GM12878 (cell line): ENCODE measurements around the gene LCN9. TPM values are rescaled to one million over a fixed set of nuclear protein-coding genes. Genes with fewer than 3 reads are reported as not detected.

ENCODE experiments used
- ATAC-seq: fragments of 200-7000 bp; cut with Tn5 transposase; 3 replicates; pipeline ENCODE4 v1.9.1; 2020; ENCODE audit warnings: mild to moderate bottlenecking, moderate library complexity
- BruUV-seq: library from RNA; stranded (reverse); fragments of 400-500 nt; replicated peaks from 2 replicates; lab custom pipeline; 2021; lab: Mats Ljungman, UMichigan
- CTCF ChIA-PET: fragments of 300-600 bp; sonication (Branson Sonifier 250); formaldehyde crosslinking; extraction: SDS; loops from one replicate; lab custom pipeline; 2021; ENCODE audit warnings: inconsistent platforms; lab: Yijun Ruan, JAX
- POLR2A ChIA-PET: fragments of 350-600 bp; formaldehyde crosslinking; extraction: SDS; loops from one replicate; lab custom pipeline; 2021; ENCODE audit warnings: inconsistent platforms; lab: Charles Lee
- RAD21 ChIA-PET: fragments of 300-600 bp; sonication (Branson Sonifier 250); formaldehyde crosslinking; loops from one replicate; lab custom pipeline; 2023; ENCODE audit warnings: antibody characterized with exemption; ENCODE audit not compliant: unreplicated experiment; lab: Charles Lee
- SMC1A ChIA-PET: fragments of 300-600 bp; sonication (Branson Sonifier 250); formaldehyde crosslinking; loops from one replicate; lab custom pipeline; 2023; ENCODE audit not compliant: unreplicated experiment, uncharacterized antibody; lab: Charles Lee
- DNase-seq: peaks from one replicate; pipeline ENCODE4 v3.0.0-alpha.2; 2011; ENCODE audit warnings: low read depth, low spot score
- FAIRE-seq: peaks from 3 replicates; lab custom pipeline; 2011; peaks lifted over from hg19 to GRCh38; lab: Jason Lieb, UNC
- H2AFZ ChIP-seq: 2 replicates; pipeline ENCODE4 v1.6.0; 2011; ENCODE audit warnings: low read depth, low read length, control low read depth; ENCODE audit not compliant: control insufficient read depth
- H3K27ac ChIP-seq: 2 replicates; pipeline ENCODE4 v1.5.1; 2011; ENCODE audit warnings: control low read depth; ENCODE audit not compliant: control insufficient read depth, insufficient read depth
- H3K27me3 ChIP-seq, 2 experiments: replicated peaks in 1 of 2; 2 replicates each; pipeline versions ENCODE4 v1.6.0 to v1.6.1; 2011; ENCODE audit warnings: low read length in 1 of 2; ENCODE audit not compliant: control insufficient read depth in 2 of 2, insufficient read depth in 2 of 2
- H3K36me3 ChIP-seq, 2 experiments: 2 replicates each; pipeline ENCODE4 v1.5.1; 2011; ENCODE audit warnings: low read length in 1 of 2; ENCODE audit not compliant: control insufficient read depth in 2 of 2, insufficient read depth in 2 of 2
- H3K4me1 ChIP-seq: 2 replicates; pipeline ENCODE4 v1.6.1; 2011; ENCODE audit warnings: mild to moderate bottlenecking, low read length, moderate library complexity, mixed read lengths; ENCODE audit not compliant: control insufficient read depth, insufficient read depth
- H3K4me2 ChIP-seq: 2 replicates; pipeline ENCODE4 v1.6.0; 2011; ENCODE audit warnings: control low read depth; ENCODE audit not compliant: control insufficient read depth, insufficient read depth
- H3K4me3 ChIP-seq: fragments of 200-600 bp; sonication (generic); 2 replicates; pipeline ENCODE4 v1.5.1; 2016
- H3K79me2 ChIP-seq: 2 replicates; pipeline ENCODE4 v1.6.0; 2011; ENCODE audit warnings: low read length; ENCODE audit not compliant: control insufficient read depth, insufficient read depth
- H3K9ac ChIP-seq: 2 replicates; pipeline ENCODE4 v1.8.0; 2011; ENCODE audit warnings: low read length, control low read depth, mixed read lengths; ENCODE audit not compliant: control insufficient read depth, insufficient read depth
- H3K9me3 ChIP-seq: replicated peaks from 3 replicates; pipeline ENCODE4 v1.5.1; 2011; ENCODE audit warnings: mild to moderate bottlenecking, low read length; ENCODE audit not compliant: control insufficient read depth, insufficient read depth
- H4K20me1 ChIP-seq: 2 replicates; pipeline ENCODE4 v1.6.0; 2011; ENCODE audit not compliant: control insufficient read depth, insufficient read depth
- ATF7 ChIP-seq: fragments of 450-650 bp; IDR thresholded peaks from 2 replicates; pipeline ENCODE4 v1.6.1; 2016; ENCODE audit warnings: low read depth, mild to moderate bottlenecking
- CBFB ChIP-seq: IDR thresholded peaks from 2 replicates; pipeline ENCODE4 v1.6.1; 2016; ENCODE audit warnings: antibody characterized with exemption, low read depth
- MTA2 ChIP-seq: fragments of 450-650 bp; IDR thresholded peaks from 2 replicates; pipeline ENCODE4 v1.6.1; 2016; ENCODE audit warnings: low read depth, mild to moderate bottlenecking, moderate library complexity
- MYB ChIP-seq: fragments of 150-350 bp; IDR thresholded peaks from 2 replicates; pipeline ENCODE4 v1.6.1; 2014; ENCODE audit warnings: mild to moderate bottlenecking, low read depth, low read length, borderline replicate concordance
- NFYA ChIP-seq: IDR thresholded peaks from 2 replicates; pipeline ENCODE4 v1.6.1; 2011; ENCODE audit warnings: low read depth, mild to moderate bottlenecking, low read length, improper control_type of control experiment, borderline replicate concordance
- NR2C1 ChIP-seq: fragments of 450-650 bp; IDR thresholded peaks from 2 replicates; pipeline ENCODE4 v1.6.1; 2017; ENCODE audit warnings: antibody characterized with exemption, mild to moderate bottlenecking, moderate library complexity
- SMAD1 ChIP-seq: fragments of 450-650 bp; IDR thresholded peaks from 2 replicates; pipeline ENCODE4 v1.6.1; 2018; ENCODE audit warnings: mild to moderate bottlenecking, low read depth; ENCODE audit not compliant: partially characterized antibody
- WGBS: methylation state at CpG from one replicate; pipeline ENCODE4 v1.1.6; 2016; ENCODE audit warnings: low lambda C conversion rate; ENCODE audit not compliant: insufficient replicate concordance, insufficient coverage; ENCODE audit errors: missing lambda C conversion rate; 5-methylcytosine and 5-hydroxymethylcytosine counted together
- in situ Hi-C: fragments of 300-500 bp; cut with MboI; formaldehyde crosslinking; loops from 9 replicates; pipeline ENCODE4 v1.14.3; 2018; ENCODE audit warnings: mixed read lengths
- intact Hi-C: fragments of 100-400 bp; cut with micrococcal nuclease; formaldehyde crosslinking; loops from one replicate; pipeline ENCODE4 v1.14.2; 2022; ENCODE audit not compliant: unreplicated experiment
- polyA plus RNA-seq, 11 experiments: library from polyadenylated mRNA; depleted of rRNA in 4 of 11; unstranded in 6 of 11; stranded (reverse) in 5 of 11; fragments of >200 nt; fragmentation: Nextera tagmentation in 4 of 11; fragmentation: Illumina TruSeq in 1 of 11; extraction: Ambion mirVana in 4 of 11; extraction: Trizol in 1 of 11; gene quantifications; 1 replicate in 1 of 11; 2 replicates in 10 of 11; pipeline versions ENCODE4 v1.2.1 to v1.2.3, GENCODE V29; 2011 to 2016; ENCODE audit warnings: inconsistent platforms in 2 of 11, missing spikeins in 2 of 11, low read depth in 1 of 11
- total RNA-seq, 4 experiments: library from RNA; depleted of rRNA in 3 of 4; stranded (reverse); fragments of >200 nt in 3 of 4; fragmentation: Illumina TruSeq in 1 of 4; extraction: Trizol in 1 of 4; gene quantifications; 2 replicates each; pipeline versions ENCODE4 v1.2.1 to v1.2.3, GENCODE V29; 2013 to 2021
- TF ChIP-seq, protein P1 (sequence below): fragments of 450-650 bp; conservative IDR thresholded peaks from 2 replicates; pipeline ENCODE4 v1.6.1; 2017; ENCODE audit warnings: mild to moderate bottlenecking, moderate library complexity
- TF ChIP-seq, protein P2 (sequence below): IDR thresholded peaks from 2 replicates; pipeline ENCODE4 v1.6.1; 2011; ENCODE audit warnings: low read depth, low read length, improper control_type of control experiment, borderline replicate concordance
- TF ChIP-seq, protein P3 (sequence below): IDR thresholded peaks from 2 replicates; pipeline ENCODE4 v1.6.1; 2011; ENCODE audit warnings: mild to moderate bottlenecking, low read depth, low read length, moderate library complexity; ENCODE audit not compliant: insufficient replicate concordance

LCN9 gene
- total and polyA plus RNA-seq, 10 of the 15 experiments (the other 5 are each of a cell fraction or from before 2014, with no cell fraction given), result not detected

DNA sequence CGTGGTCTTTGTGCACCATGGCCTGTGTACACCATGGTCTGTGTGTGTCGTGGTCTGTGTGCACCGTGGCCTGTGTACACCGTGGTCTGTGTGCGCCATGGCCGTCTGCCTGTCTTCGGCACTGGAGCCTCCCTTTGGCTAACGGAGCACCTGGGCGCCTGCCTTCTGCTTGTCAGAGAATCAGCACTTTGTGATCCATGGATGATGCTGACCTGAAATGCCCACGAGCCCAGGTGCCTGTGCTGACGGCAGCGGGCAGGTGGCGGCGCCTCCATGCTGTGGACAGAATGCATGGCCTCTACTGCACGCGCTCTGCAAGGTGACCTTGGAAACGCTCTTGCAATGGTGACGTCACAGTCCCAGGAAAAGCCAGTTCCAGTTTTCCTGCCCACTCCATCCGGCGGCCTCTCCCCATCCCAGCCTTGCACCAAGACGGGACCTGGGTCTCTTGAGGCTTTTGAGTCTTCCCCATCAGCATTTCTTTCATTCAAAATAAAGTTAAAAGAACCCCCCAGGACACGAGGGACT is 14.6 kb downstream of the LCN9 start:
- Histone ChIP-seq H3K36me3 (no peaks in the 10 kb centered on the region), H3K79me2 (no peaks in the 10 kb centered on the region), H3K9me3 (no peaks in the 10 kb centered on the region), H3K27me3 (no peaks in the 10 kb centered on the region), H3K9ac (no peak overlapping the region), H3K4me1 (no peaks in the 10 kb centered on the region), H4K20me1 (no peaks in the 10 kb centered on the region), H3K27ac (no peak overlapping the region), H3K4me2 (no peak overlapping the region), H2AFZ (no peak overlapping the region), H3K4me3 (no peak overlapping the region)
- intact Hi-C loops, result no loop called here
- 69% methylated on average over 22 of the region's 22 CpGs for WGBS
- DNase-seq, result no peak
- in situ Hi-C loops, result no loop called here
- CTCF ChIA-PET, result no interaction called here
- SMC1A ChIA-PET, result no interaction called here
- no peak for FAIRE-seq
- no TSS peak for BruUV-seq
- ATAC-seq, result no peak
- RAD21 ChIA-PET, result no interaction called here
- POLR2A ChIA-PET, result no interaction called here
- TF ChIP-seq MTA2, result no peak
- no peak for TF ChIP-seq NFYA
- TF ChIP-seq ATF7, result no peak

DNA sequence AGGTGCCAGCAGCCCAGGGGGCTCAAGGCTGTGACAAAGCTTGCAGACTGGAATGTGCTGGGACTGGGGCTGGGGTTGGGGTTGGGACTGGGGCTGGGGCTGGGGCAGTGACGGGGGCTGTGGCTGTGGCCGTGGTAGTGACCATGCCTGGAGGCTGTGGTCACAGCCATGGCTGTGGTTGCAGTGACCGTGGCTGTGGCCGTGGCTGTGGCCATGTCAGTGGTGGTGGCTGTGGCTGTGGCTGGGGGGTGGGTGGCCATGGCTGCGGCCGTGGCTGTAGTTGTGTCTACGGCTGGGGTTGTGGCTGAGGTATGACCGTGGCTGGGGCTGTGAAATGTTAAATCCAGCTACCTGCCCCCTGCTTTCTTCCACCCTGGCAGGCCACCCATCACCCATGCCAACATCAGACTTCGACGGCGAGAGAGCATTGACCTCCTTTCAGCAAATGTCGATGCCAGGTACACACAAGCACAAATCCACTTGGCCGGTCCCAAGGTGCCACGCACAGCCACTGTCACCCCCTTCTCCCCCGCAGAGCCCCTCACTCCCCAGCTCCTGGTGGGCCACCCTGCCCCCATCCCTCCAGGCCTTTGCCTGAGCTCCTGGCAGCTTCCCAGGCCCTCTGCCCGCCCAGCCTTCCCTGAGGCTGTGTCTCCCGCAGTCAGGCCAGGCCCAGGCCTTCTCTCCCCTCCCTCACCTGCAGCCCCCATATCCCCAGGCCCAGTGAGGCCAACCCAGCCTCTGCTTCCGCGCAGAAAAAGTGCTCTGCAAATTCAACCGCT is 15.3 kb downstream of the LCN9 start:
- intact Hi-C loops, result no loop called here
- Histone ChIP-seq H3K9me3 (no peaks in the 10 kb centered on the region), H3K4me1 (no peaks in the 10 kb centered on the region), H3K9ac (no peak overlapping the region), H3K4me3 (no peak overlapping the region), H4K20me1 (no peaks in the 10 kb centered on the region), H3K27ac (no peak overlapping the region), H3K4me2 (no peak overlapping the region), H3K79me2 (no peaks in the 10 kb centered on the region), H3K27me3 (no peaks in the 10 kb centered on the region), H2AFZ (no peak overlapping the region), H3K36me3 (no peaks in the 10 kb centered on the region)
- ATAC-seq, result no peak
- ChIA-PET SMC1A (no interaction called here), POLR2A (no interaction called here), RAD21 (no interaction called here), CTCF (no interaction called here)
- FAIRE-seq, result no peak
- WGBS, result 64% methylated on average over 16 of the region's 20 CpGs
- in situ Hi-C loops, result no loop called here
- no TSS peak for BruUV-seq
- no peak for DNase-seq
- TF ChIP-seq MTA2 (no peak), NR2C1 (no peak), SMAD1 (no peak), CBFB (no peak), MYB (no peak)
- TF ChIP-seq, protein P1, sequence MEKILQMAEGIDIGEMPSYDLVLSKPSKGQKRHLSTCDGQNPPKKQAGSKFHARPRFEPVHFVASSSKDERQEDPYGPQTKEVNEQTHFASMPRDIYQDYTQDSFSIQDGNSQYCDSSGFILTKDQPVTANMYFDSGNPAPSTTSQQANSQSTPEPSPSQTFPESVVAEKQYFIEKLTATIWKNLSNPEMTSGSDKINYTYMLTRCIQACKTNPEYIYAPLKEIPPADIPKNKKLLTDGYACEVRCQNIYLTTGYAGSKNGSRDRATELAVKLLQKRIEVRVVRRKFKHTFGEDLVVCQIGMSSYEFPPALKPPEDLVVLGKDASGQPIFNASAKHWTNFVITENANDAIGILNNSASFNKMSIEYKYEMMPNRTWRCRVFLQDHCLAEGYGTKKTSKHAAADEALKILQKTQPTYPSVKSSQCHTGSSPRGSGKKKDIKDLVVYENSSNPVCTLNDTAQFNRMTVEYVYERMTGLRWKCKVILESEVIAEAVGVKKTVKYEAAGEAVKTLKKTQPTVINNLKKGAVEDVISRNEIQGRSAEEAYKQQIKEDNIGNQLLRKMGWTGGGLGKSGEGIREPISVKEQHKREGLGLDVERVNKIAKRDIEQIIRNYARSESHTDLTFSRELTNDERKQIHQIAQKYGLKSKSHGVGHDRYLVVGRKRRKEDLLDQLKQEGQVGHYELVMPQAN, result no peak
- TF ChIP-seq, protein P2, sequence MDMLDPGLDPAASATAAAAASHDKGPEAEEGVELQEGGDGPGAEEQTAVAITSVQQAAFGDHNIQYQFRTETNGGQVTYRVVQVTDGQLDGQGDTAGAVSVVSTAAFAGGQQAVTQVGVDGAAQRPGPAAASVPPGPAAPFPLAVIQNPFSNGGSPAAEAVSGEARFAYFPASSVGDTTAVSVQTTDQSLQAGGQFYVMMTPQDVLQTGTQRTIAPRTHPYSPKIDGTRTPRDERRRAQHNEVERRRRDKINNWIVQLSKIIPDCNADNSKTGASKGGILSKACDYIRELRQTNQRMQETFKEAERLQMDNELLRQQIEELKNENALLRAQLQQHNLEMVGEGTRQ, result no peak
- TF ChIP-seq, protein P3, sequence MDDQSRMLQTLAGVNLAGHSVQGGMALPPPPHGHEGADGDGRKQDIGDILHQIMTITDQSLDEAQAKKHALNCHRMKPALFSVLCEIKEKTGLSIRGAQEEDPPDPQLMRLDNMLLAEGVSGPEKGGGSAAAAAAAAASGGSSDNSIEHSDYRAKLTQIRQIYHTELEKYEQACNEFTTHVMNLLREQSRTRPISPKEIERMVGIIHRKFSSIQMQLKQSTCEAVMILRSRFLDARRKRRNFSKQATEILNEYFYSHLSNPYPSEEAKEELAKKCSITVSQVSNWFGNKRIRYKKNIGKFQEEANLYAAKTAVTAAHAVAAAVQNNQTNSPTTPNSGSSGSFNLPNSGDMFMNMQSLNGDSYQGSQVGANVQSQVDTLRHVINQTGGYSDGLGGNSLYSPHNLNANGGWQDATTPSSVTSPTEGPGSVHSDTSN, result no peak
